T-helper 2 cell (primary cell): ENCODE measurements around the gene NUDT16L1.

Source experiments
- DNase-seq, 5 experiments: peaks; one replicate each; pipeline versions ENCODE4 v3.0.0 to v3.0.0-alpha.2; 2012 to 2022
- total RNA-seq, 2 donors: gene quantifications; one replicate each; lab custom pipeline; 2026; lab: John Stamatoyannopoulos, UW

Gene NUDT16L1
- 32.8 to 35.2 reads per million in 2 donors for total RNA-seq

GRCh38 chr16:4693296-4693955 lies at the start of gene NUDT16L1:
TSS of gene NUDT16L1 (plus strand) at chr16:4693562. CDS start at chr16:4693727, 165 bp downstream.
- DNase-seq = peak; percentile 95 to 98 (median 95)

GRCh38 chr16:4646773-4647643 lies 46.4 kb upstream of the NUDT16L1 start:
- no peak for DNase-seq

GRCh38 chr16:4647644-4647980 lies 45.8 kb upstream of the NUDT16L1 start:
- DNase-seq = peak in 1 of 5 experiments; percentile 24

- DNase-seq = peak in 1 of 5 experiments; percentile 52
Observed at GRCh38 chr16:4648917-4649316, 44.4 kb upstream of the NUDT16L1 start.

GRCh38 chr16:4649744-4650442 lies 43.5 kb upstream of the NUDT16L1 start:
- peak in 1 of 5 experiments; percentile 34 for DNase-seq

GRCh38 chr16:4650443-4651074 lies 42.8 kb upstream of the NUDT16L1 start:
- peak; percentile 48 to 78 (median 67) for DNase-seq

- no peak for DNase-seq
Observed at GRCh38 chr16:4651827-4652226, 41.5 kb upstream of the NUDT16L1 start.

- no peak for DNase-seq
Observed at GRCh38 chr16:4652561-4652960, 40.8 kb upstream of the NUDT16L1 start.

- DNase-seq = no peak
Observed at GRCh38 chr16:4654011-4654963, 39.1 kb upstream of the NUDT16L1 start.

- DNase-seq = no peak
Observed at GRCh38 chr16:4654964-4655590, 38.3 kb upstream of the NUDT16L1 start.

GRCh38 chr16:4655801-4656200 lies 37.6 kb upstream of the NUDT16L1 start:
- DNase-seq = no peak

- no peak for DNase-seq
Observed at GRCh38 chr16:4656221-4656620, 37.1 kb upstream of the NUDT16L1 start.

- DNase-seq = no peak
Observed at GRCh38 chr16:4656695-4657686, 36.4 kb upstream of the NUDT16L1 start.

- no peak for DNase-seq
Observed at GRCh38 chr16:4659363-4660353, 33.7 kb upstream of the NUDT16L1 start.

GRCh38 chr16:4660454-4661007 lies 32.8 kb upstream of the NUDT16L1 start:
- peak in 4 of 5 experiments; percentile 22 to 72 (median 50) for DNase-seq

GRCh38 chr16:4661661-4662060 lies 31.7 kb upstream of the NUDT16L1 start:
- no peak for DNase-seq

- no peak for DNase-seq
Observed at GRCh38 chr16:4663465-4663776, 29.9 kb upstream of the NUDT16L1 start.

GRCh38 chr16:4663777-4664465 lies 29.4 kb upstream of the NUDT16L1 start:
- no peak for DNase-seq
